Activated T-cell treated with anti-CD3 and anti-CD28 coated beads for 48 hours (primary cell): Measurements from ENCODE around the gene SLC9A2.

Experiments
- DNase-seq: peaks from one replicate; pipeline ENCODE4 v3.0.0-alpha.2; 2020; ENCODE audit warnings: low read depth

Gene SLC9A2

GRCh38 chr2:102672107-102672776 lies 52.9 kb downstream of the SLC9A2 start:
- DNase-seq = no peak

GRCh38 chr2:102674370-102674769 lies 55.0 kb downstream of the SLC9A2 start:
- DNase-seq = no peak

GRCh38 chr2:102674836-102675235 lies 55.5 kb downstream of the SLC9A2 start:
- DNase-seq = no peak

- DNase-seq = no peak
Measured at GRCh38 chr2:102677244-102678215, 58.2 kb downstream of the SLC9A2 start.

- no peak for DNase-seq
Measured at GRCh38 chr2:102678442-102678841, 59.1 kb downstream of the SLC9A2 start.

GRCh38 chr2:102686479-102687439 lies 67.4 kb downstream of the SLC9A2 start:
- DNase-seq = no peak

GRCh38 chr2:102690012-102690411 lies 70.7 kb downstream of the SLC9A2 start:
- DNase-seq = no peak

GRCh38 chr2:102696463-102696862 lies 77.1 kb downstream of the SLC9A2 start:
- no peak for DNase-seq

GRCh38 chr2:102698369-102699111 lies 79.2 kb downstream of the SLC9A2 start:
- no peak for DNase-seq

- no peak for DNase-seq
Measured at GRCh38 chr2:102703305-102703704, 84.0 kb downstream of the SLC9A2 start.

GRCh38 chr2:102703748-102704147 lies 84.4 kb downstream of the SLC9A2 start:
- DNase-seq = no peak

- DNase-seq = no peak
Measured at GRCh38 chr2:102704531-102704930, 85.2 kb downstream of the SLC9A2 start.

- DNase-seq = no peak
Measured at GRCh38 chr2:102707796-102708695, 88.7 kb downstream of the SLC9A2 start.

GRCh38 chr2:102708847-102709559 lies 89.7 kb downstream of the SLC9A2 start:
- DNase-seq = no peak

GRCh38 chr2:102717308-102718018 lies 98.1 kb downstream of the SLC9A2 start:
- no peak for DNase-seq

- DNase-seq = no peak
Measured at GRCh38 chr2:102718387-102719316, 99.3 kb downstream of the SLC9A2 start.

GRCh38 chr2:102724016-102724490 lies 104.7 kb downstream of the SLC9A2 start:
- DNase-seq = no peak

- DNase-seq = no peak
Measured at GRCh38 chr2:102724553-102724952, 105.2 kb downstream of the SLC9A2 start.
